ENCODE results near the gene AFF3. TPM values are rescaled to one million over a fixed set of nuclear protein-coding genes. Genes with fewer than 3 reads are reported as not detected.

Gene AFF3
- total RNA-seq, 1 donor from 2014 or later: 8.0 TPM

GRCh38 chr2:99970292-99970868 lies 172.0 kb downstream of the AFF3 start:
- H3K27me3 ChIP-seq (ENCODE audit: low read depth): no peaks in the 10 kb centered on the region
- H3K4me1 ChIP-seq: no peaks in the 10 kb centered on the region
- no peaks in the 10 kb centered on the region for H3K36me3 ChIP-seq
- H3K27ac ChIP-seq (replicated peaks): no peak overlapping the region
- no peaks in the 10 kb centered on the region for H3K9me3 ChIP-seq (replicated peaks)
- intact Hi-C loops (cut with micrococcal nuclease): no loop called here
- no peak for TF ChIP-seq CTCF (IDR thresholded peaks at IDR 0.05; ENCODE audit: borderline replicate concordance)
- no peak for DNase-seq
- no peak overlapping the region for H3K4me3 ChIP-seq

GRCh38 chr2:99961196-99961913 lies 181.0 kb downstream of the AFF3 start:
- peaks cover 1% of the 10 kb centered on the region for H3K9me3 ChIP-seq (replicated peaks)
- no peak overlapping the region for H3K4me3 ChIP-seq
- peaks cover 26% of the 10 kb centered on the region for H3K4me1 ChIP-seq
- H3K27ac ChIP-seq (replicated peaks): peak overlapping the region; percentile 80
- TF ChIP-seq CTCF (IDR thresholded peaks at IDR 0.05; ENCODE audit: borderline replicate concordance): no peak
- intact Hi-C loops (cut with micrococcal nuclease): no loop called here
- no peak for DNase-seq
- H3K36me3 ChIP-seq: no peaks in the 10 kb centered on the region
- no peaks in the 10 kb centered on the region for H3K27me3 ChIP-seq (ENCODE audit: low read depth)

- Histone ChIP-seq H3K4me1 (peaks cover 26% of the 10 kb centered on the region), H3K27ac (replicated peaks) (peak overlapping the region; percentile 80), H3K9me3 (replicated peaks) (peaks cover 5% of the 10 kb centered on the region), H3K4me3 (no peak overlapping the region), H3K27me3 (ENCODE audit: low read depth) (no peaks in the 10 kb centered on the region), H3K36me3 (no peaks in the 10 kb centered on the region)
- intact Hi-C loops (cut with micrococcal nuclease): no loop called here
- TF ChIP-seq CTCF (IDR thresholded peaks at IDR 0.05; ENCODE audit: borderline replicate concordance): no peak
- peak; percentile 60 for DNase-seq
These were observed 181.6 kb downstream of the AFF3 start for GRCh38 chr2:99960790-99961189.

GRCh38 chr2:99960291-99960690 lies 182.1 kb downstream of the AFF3 start:
- TF ChIP-seq CTCF (IDR thresholded peaks at IDR 0.05; ENCODE audit: borderline replicate concordance): no peak
- Histone ChIP-seq H3K36me3 (no peaks in the 10 kb centered on the region), H3K9me3 (replicated peaks) (peaks cover 5% of the 10 kb centered on the region), H3K27me3 (ENCODE audit: low read depth) (no peaks in the 10 kb centered on the region), H3K4me3 (no peak overlapping the region), H3K4me1 (peaks cover 26% of the 10 kb centered on the region), H3K27ac (replicated peaks) (peak overlapping the region; percentile 80)
- intact Hi-C loops (cut with micrococcal nuclease): no loop called here
- no peak for DNase-seq

GRCh38 chr2:99959261-99960014 lies 183.0 kb downstream of the AFF3 start:
- H3K27me3 ChIP-seq (ENCODE audit: low read depth): no peaks in the 10 kb centered on the region
- H3K9me3 ChIP-seq (replicated peaks): peaks cover 5% of the 10 kb centered on the region
- peaks cover 26% of the 10 kb centered on the region for H3K4me1 ChIP-seq
- TF ChIP-seq CTCF (IDR thresholded peaks at IDR 0.05; ENCODE audit: borderline replicate concordance): no peak
- intact Hi-C loops (cut with micrococcal nuclease): no loop called here
- no peak overlapping the region for H3K27ac ChIP-seq (replicated peaks)
- H3K4me3 ChIP-seq: no peak overlapping the region
- H3K36me3 ChIP-seq: no peaks in the 10 kb centered on the region
- DNase-seq: no peak

Measured in left ventricle myocardium inferior (tissue), 1 donor.